HepG2 (cell line): ENCODE data around the gene CIITA. TPM values are rescaled to one million over a fixed set of nuclear protein-coding genes. Genes with fewer than 3 reads are reported as not detected.

Experiments used
- ARNTL ChIP-seq: sonication (generic); formaldehyde crosslinking; IDR thresholded peaks from 2 replicates; pipeline ENCODE4 v1.4.0; 2020; ENCODE audit warnings: mild to moderate bottlenecking, missing genetic modification reagents
- CEBPG ChIP-seq: IDR thresholded peaks from 2 replicates; pipeline ENCODE4 v1.6.1; 2016
- FOXP1 ChIP-seq, 2 experiments: fragments of 450-650 bp in 1 of 2; IDR thresholded peaks; 2 replicates each; pipeline ENCODE4 v1.6.1; 2017 to 2018; ENCODE audit warnings: antibody characterized with exemption in 1 of 2
- HMGXB4 ChIP-seq, 2 experiments: sonication (generic) in 1 of 2; formaldehyde crosslinking in 1 of 2; IDR thresholded peaks; 2 replicates each; pipeline versions ENCODE4 v1.4.0 to v1.6.1; 2018 to 2020; ENCODE audit warnings: missing genetic modification reagents in 2 of 2, borderline replicate concordance in 1 of 2, low read depth in 1 of 2, mild to moderate bottlenecking in 1 of 2, missing biosample characterization in 1 of 2
- HNF1B ChIP-seq: sonication (generic); formaldehyde crosslinking; IDR thresholded peaks from 2 replicates; pipeline ENCODE4 v1.5.1; 2020; ENCODE audit warnings: mild to moderate bottlenecking, moderate library complexity, missing genetic modification reagents
- MAFF ChIP-seq: IDR thresholded peaks from 2 replicates; pipeline ENCODE4 v1.6.1; 2011; ENCODE audit warnings: low read depth, low read length, improper control_type of control experiment
- MTERF4 ChIP-seq: sonication (generic); formaldehyde crosslinking; IDR thresholded peaks from 2 replicates; pipeline ENCODE4 v1.8.0; 2023; ENCODE audit warnings: mild to moderate bottlenecking, missing genetic modification reagents
- MYC ChIP-seq: sonication (generic); formaldehyde crosslinking; IDR thresholded peaks from 2 replicates; pipeline ENCODE4 v1.9.0; 2021; ENCODE audit warnings: missing genetic modification reagents, borderline replicate concordance
- PBX3 ChIP-seq: sonication (generic); formaldehyde crosslinking; IDR thresholded peaks from 2 replicates; pipeline ENCODE4 v1.8.1; 2023; ENCODE audit warnings: missing genetic modification reagents, inconsistent platforms, borderline replicate concordance
- PREB ChIP-seq: sonication (generic); formaldehyde crosslinking; IDR thresholded peaks from 2 replicates; pipeline ENCODE4 v1.4.0; 2020; ENCODE audit warnings: missing genetic modification reagents
- SP140L ChIP-seq: sonication (generic); formaldehyde crosslinking; IDR thresholded peaks from 2 replicates; pipeline ENCODE4 v1.4.0; 2020; ENCODE audit warnings: missing genetic modification reagents, borderline replicate concordance
- SYNCRIP ChIP-seq: fragments of 200-400 bp; formaldehyde crosslinking; IDR thresholded peaks from 2 replicates; pipeline ENCODE4 v1.6.1; 2018; ENCODE audit warnings: mild to moderate bottlenecking, low read depth, low read length; ENCODE audit not compliant: insufficient read depth
- TCF7 ChIP-seq: sonication (generic); IDR thresholded peaks from 2 replicates; pipeline ENCODE4 v1.6.1; 2016; ENCODE audit warnings: antibody characterized with exemption, low read depth
- ZFP41 ChIP-seq: sonication (generic); formaldehyde crosslinking; IDR thresholded peaks from 2 replicates; pipeline ENCODE4 v1.4.0; 2020; ENCODE audit warnings: mild to moderate bottlenecking, missing genetic modification reagents, borderline replicate concordance
- ZGPAT ChIP-seq: IDR thresholded peaks from 2 replicates; pipeline ENCODE4 v1.6.1; 2016; ENCODE audit warnings: mild to moderate bottlenecking
- ZNF232 ChIP-seq: sonication (generic); formaldehyde crosslinking; IDR thresholded peaks from 2 replicates; pipeline ENCODE4 v1.4.0; 2020; ENCODE audit warnings: missing genetic modification reagents, borderline replicate concordance
- ZNF703 ChIP-seq: sonication (generic); formaldehyde crosslinking; IDR thresholded peaks from 2 replicates; pipeline ENCODE4 v1.5.1; 2020; ENCODE audit warnings: missing genetic modification reagents, mild to moderate bottlenecking, moderate library complexity, borderline replicate concordance
- ZNF720 ChIP-seq: sonication (generic); formaldehyde crosslinking; IDR thresholded peaks from 2 replicates; pipeline ENCODE4 v1.4.0; 2020; ENCODE audit warnings: missing genetic modification reagents
- ZNF777 ChIP-seq: sonication (generic); formaldehyde crosslinking; IDR thresholded peaks from 2 replicates; pipeline ENCODE4 v1.4.0; 2020; ENCODE audit warnings: missing genetic modification reagents
- ZNF792 ChIP-seq: IDR thresholded peaks from 2 replicates; pipeline ENCODE4 v1.6.1; 2016
- polyA plus RNA-seq, 8 experiments: library from polyadenylated mRNA; depleted of rRNA in 3 of 8; stranded (reverse) in 7 of 8; unstranded in 1 of 8; fragments of >200 nt; fragmentation: Illumina TruSeq in 4 of 8; extraction: Trizol in 4 of 8; gene quantifications; 2 replicates each; pipeline versions ENCODE4 v1.2.1 to v1.2.3, GENCODE V29; 2011 to 2016; ENCODE audit warnings: low read depth in 4 of 8, missing spikeins in 1 of 8, mixed read lengths in 1 of 8; ENCODE audit not compliant: insufficient read depth in 1 of 8
- total RNA-seq, 5 experiments: library from RNA; depleted of rRNA; stranded (reverse); fragments of >200 nt; fragmentation: Illumina TruSeq; extraction: Trizol; gene quantifications; 2 replicates each; pipeline ENCODE4 v1.2.3, GENCODE V29; 2016; ENCODE audit warnings: low read depth in 1 of 5

Gene CIITA
- total and polyA plus RNA-seq, 2 of the 13 experiments (the other 11 are each of a cell fraction or from before 2014, with no cell fraction given) = 0.08 to 0.09 TPM

- TF ChIP-seq HMGXB4 (CRISPR knock-in tag; IDR thresholded peaks at IDR 0.05; ENCODE audit: borderline replicate concordance in 1 of 2, low read depth in 1 of 2) = peak; percentile 78 to 81; a peak in 3 of 4 replicates
- TF ChIP-seq MYC = peak; percentile 64; the same call in 1 of the 2 replicates
- TF ChIP-seq ARNTL (CRISPR knock-in tag) = no peak; the same call in 1 of the 2 replicates
- TF ChIP-seq ZGPAT = peak; percentile 64; the same call in 1 of the 2 replicates
- TF ChIP-seq SYNCRIP = no peak
- peak; percentile 37 for TF ChIP-seq CEBPG (CRISPR knock-in tag)
- no peak for TF ChIP-seq MTERF4 (CRISPR knock-in tag)
- TF ChIP-seq MAFF = peak; percentile 13; the same call in 1 of the 2 replicates
- no peak for TF ChIP-seq SP140L
- TF ChIP-seq ZNF792 (CRISPR knock-in tag) = no peak
- no peak for TF ChIP-seq ZFP41 (CRISPR knock-in tag)
- TF ChIP-seq ZNF777 (CRISPR knock-in tag) = 0 out of 2 replicates have a peak, but pooled peaks have one; percentile 28
- no peak for TF ChIP-seq ZNF703 (CRISPR knock-in tag)
- TF ChIP-seq FOXP1 (IDR thresholded peaks at IDR 0.05) = no peak
- TF ChIP-seq FOXP1 (CRISPR knock-in tag; IDR thresholded peaks at IDR 0.05) = no peak
- peak; percentile 73 for TF ChIP-seq HNF1B
- 0 out of 2 replicates have a peak, but pooled peaks have one; percentile 13 for TF ChIP-seq ZNF720 (CRISPR knock-in tag)
- TF ChIP-seq TCF7 = no peak
- no peak for TF ChIP-seq PREB (CRISPR knock-in tag)
- no peak; the same call in 1 of the 2 replicates for TF ChIP-seq ZNF232 (CRISPR knock-in tag)
- TF ChIP-seq PBX3 (CRISPR knock-in tag) = no peak
Measured at GRCh38 chr16:10964039-10964890, 87.3 kb downstream of the CIITA start (continued).
